Measurements from ENCODE around the gene HDAC1.
"Not testable (repeated sequence)": the region's sequence is repeated elsewhere in the genome, so short reads cannot be mapped to it uniquely, and the experiment has no call there.

HDAC1 gene

DNA sequence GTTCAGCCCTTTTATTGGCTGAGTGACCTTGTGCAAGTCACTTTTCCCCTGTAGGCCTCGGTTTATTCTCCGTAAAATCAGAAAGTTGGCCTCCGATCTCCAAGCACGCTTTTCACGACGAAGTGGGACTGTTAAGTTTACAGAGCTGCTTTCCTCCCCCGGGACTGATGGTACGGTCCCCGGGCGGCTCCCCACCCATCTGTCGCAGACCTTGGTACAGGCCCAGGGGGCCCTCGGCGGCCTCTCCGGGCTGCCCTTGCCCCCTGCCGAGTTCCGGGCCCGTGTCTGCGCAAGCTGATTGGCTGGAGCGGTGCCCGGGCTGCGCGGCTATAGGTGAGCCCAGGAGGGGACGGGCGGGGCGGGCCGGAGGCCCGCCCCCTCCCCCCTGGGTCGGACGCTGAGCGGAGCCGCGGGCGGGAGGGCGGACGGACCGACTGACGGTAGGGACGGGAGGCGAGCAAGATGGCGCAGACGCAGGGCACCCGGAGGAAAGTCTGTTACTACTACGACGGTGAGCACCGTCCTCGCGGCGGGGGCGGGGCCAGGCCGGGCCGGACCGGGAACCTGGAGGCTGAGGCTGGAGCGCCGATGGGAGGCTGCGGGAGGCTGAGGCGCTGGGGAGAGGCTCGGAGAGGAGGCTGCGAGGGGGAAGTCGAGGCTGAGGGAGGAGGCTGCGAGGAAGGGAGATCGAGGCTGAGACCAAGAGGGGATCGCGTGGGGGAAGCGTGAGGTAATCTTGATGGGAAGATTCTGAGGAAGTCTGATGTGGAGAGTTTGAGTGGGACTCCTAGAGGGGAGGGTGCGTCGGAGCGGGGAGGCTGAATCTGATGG is at the start of gene HDAC1:
TSS of gene HDAC1 (plus strand) at position 376 of the 831 bp plus-strand sequence. CDS start at position 463, 87 bp downstream.
- DNase-seq (ENCODE audit: low read depth) = peak; percentile 89

- DNase-seq (ENCODE audit: low read depth) = no peak
Observed at GRCh38 chr1:32242341-32242851, 49.5 kb upstream of the HDAC1 start.

GRCh38 chr1:32246888-32247273 is 45.0 kb upstream of the HDAC1 start, which contains the start of gene FAM167B:
Gene FAM167B, plus strand, starts transcription at chr1:32247222. Its CDS starts 200 bp downstream, at chr1:32247422.
- DNase-seq (ENCODE audit: low read depth) = peak; percentile 93

GRCh38 chr1:32247452-32247851 is 44.4 kb upstream of the HDAC1 start:
- no peak for DNase-seq (ENCODE audit: low read depth)

GRCh38 chr1:32247983-32248889 is 43.6 kb upstream of the HDAC1 start:
- no peak for DNase-seq (ENCODE audit: low read depth)

GRCh38 chr1:32249831-32250525 is 41.9 kb upstream of the HDAC1 start:
- no peak for DNase-seq (ENCODE audit: low read depth)

DNA sequence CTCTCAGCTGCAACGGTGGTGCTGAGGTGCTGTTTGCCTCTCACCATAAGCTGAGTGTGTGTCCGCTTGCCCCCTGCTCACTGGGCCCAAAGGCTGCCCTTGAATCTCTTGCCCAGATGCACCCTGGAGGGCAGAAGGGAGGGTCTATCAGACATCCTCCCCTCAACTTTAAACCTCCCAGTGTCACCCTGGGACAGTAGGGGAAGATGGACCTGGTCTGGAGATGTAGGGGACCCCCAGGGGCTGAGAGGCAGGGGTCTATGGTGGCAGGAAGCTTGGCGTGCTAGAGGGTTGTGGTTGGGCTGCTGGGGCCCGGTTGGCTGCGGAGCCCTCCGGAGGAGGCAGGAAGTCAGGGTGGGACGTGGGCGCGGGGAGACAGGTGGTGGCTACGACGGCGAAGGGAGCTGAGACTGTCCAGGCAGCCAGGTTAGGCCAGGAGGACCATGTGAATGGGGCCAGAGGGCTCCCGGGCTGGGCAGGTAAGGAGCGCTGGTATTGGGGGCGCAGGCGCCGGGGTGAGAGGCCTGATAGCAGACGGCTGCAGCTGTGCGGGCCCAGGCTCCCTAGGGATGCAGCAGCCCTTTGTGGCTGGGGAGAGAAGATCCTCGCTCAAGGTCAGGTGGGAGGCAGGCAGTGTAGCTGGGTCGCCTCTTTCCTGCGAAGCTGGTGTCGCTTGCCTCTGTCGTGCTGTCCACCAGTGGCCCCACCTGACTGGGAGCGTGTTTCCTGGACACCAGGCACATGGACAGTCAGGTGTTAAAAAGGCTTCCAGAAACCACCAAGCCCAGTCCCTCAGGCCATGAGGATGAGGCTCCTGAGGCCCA is 40.8 kb upstream of the HDAC1 start, which contains the start of gene LCK:
TSS of gene LCK (plus strand) at position 373 of the 824 bp plus-strand sequence. CDS start 23,065 bp downstream, outside the sequence.
- no peak for DNase-seq (ENCODE audit: low read depth)

GRCh38 chr1:32255072-32256071 is 36.5 kb upstream of the HDAC1 start:
- no peak for DNase-seq (ENCODE audit: low read depth)

DNA sequence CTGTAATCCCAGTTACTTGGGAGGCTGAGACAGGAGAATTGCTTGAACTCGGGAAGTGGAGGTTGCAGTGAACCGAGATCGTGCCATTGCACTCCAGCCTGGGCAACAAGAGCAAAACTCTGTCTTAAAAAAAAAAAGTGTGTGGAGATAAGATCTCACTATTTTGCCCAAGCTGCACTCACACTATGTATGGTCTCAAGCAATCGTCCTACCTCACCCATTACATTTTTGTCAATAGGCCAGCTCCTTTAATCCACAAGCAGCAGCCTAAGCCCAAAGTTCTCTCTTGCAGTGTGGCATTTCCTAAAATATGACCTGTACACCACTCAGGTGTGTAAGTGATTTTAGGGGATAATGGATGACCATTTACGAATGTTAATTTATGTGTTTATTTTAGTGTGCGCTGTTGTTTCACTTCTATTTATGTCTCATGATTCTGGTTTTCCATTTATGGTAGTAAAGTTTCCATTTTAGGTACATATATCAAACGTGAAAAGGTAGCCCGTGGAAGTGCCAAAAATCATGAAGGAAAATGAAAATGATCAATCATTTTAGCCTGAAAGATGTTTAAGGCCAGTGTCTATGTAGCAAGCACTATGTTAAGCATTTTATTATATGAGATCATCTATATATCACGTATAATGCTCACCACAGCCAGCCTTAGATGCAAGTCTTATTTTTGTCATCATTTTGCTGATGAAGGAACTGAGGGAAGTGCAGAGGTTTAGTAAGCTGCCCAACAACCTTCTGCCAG is 35.2 kb upstream of the HDAC1 start:
- DNase-seq (ENCODE audit: low read depth) = no peak

DNA sequence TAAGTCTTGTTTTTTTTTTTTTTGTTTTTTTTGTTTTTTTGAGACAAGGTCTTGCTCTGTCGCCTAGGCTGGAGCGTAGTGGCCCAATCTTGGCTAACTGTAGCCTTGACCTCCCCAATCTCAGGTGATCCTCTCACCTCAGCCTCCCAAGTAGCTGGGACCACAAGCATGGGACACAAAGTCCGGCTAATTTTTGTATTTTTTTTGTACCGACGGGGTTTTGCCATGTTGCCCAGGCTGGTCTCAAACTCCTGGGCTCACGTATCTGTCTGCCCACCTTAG is 34.7 kb upstream of the HDAC1 start:
- no peak for DNase-seq (ENCODE audit: low read depth)

GRCh38 chr1:32263236-32263593 is 28.7 kb upstream of the HDAC1 start:
- not testable (repeated sequence) for DNase-seq (ENCODE audit: low read depth)

GRCh38 chr1:32263744-32264143 is 28.1 kb upstream of the HDAC1 start:
- DNase-seq (ENCODE audit: low read depth) = no peak

GRCh38 chr1:32265846-32266245 is 26.0 kb upstream of the HDAC1 start:
- no peak for DNase-seq (ENCODE audit: low read depth)

DNA sequence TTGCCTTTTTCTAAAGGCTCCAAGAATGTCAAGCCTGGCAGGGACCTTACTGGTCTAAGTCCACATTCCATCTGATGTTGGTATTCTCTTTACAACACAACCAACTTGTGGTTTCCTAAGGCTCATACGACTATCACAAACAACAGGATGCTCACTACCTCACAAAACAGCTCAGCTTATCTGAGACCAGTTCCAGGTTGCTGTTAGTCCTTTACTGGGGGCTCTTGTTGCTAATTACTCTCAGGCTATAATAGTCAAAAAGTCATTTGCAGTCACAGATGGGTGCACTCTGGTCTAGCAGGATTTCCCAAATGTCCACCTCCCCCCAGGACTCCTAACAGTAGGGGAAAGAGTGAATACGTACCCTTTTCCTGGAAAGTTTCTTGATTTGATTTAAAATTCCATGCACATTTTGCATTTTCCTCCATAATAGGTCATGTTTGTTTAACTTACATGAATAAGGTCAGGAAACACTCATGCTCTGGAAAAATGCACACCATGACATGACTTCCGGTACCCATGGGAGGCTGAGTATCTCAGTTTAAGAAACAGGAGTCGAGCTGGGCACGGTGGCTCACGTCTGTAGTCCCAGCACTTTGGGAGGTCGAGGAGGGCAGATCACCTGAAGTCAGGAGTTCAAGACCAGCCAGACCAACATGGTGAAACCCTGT is 24.8 kb upstream of the HDAC1 start:
- no peak for DNase-seq (ENCODE audit: low read depth)

DNA sequence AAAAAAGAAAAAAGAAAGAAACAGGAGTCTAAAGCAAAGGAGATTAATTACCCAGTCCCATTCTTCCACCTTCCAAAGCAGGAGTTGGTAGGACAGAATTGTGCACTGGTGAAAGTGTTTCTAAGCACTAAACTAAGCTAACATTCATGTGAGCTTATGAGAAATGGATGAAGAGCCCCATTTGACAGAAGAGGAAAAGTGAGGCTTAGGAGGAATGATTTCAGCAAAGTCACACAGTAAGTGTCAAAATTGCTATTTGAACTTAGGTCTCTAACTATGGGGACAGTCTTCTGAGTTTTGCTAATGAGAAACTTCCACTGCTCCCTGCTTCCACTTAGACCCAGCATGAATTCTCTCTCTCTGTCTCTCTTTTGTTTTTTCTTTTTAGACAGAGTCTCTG is 22.1 kb upstream of the HDAC1 start:
- no peak for DNase-seq (ENCODE audit: low read depth)

- no peak for DNase-seq (ENCODE audit: low read depth)
Observed at GRCh38 chr1:32272557-32273390, 19.1 kb upstream of the HDAC1 start.

DNA sequence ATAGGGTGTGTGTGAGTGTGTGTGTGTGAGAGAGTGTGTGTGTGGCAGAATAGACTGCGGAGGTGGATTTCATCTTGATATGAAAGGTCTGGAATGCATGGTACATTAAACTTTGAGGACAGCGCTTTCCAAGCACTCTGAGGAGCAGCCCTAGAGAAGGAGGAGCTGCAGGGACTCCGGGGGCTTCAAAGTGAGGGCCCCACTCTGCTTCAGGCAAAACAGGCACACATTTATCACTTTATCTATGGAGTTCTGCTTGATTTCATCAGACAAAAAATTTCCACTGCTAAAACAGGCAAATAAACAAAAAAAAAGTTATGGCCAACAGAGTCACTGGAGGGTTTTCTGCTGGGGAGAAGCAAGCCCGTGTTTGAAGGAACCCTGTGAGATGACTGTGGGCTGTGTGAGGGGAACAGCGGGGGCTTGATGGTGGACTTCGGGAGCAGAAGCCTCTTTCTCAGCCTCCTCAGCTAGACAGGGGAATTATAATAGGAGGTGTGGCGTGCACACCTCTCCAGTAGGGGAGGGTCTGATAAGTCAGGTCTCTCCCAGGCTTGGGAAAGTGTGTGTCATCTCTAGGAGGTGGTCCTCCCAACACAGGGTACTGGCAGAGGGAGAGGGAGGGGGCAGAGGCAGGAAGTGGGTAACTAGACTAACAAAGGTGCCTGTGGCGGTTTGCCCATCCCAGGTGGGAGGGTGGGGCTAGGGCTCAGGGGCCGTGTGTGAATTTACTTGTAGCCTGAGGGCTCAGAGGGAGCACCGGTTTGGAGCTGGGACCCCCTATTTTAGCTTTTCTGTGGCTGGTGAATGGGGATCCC is 18.3 kb upstream of the HDAC1 start:
- no peak for DNase-seq (ENCODE audit: low read depth)

Data from GM04504 (cell line).